ENCODE results near the gene OTUD5. TPM values are rescaled to one million over a fixed set of nuclear protein-coding genes. Genes with fewer than 3 reads are reported as not detected.

Gene OTUD5
- total and polyA plus RNA-seq, 2 of the 13 experiments (the other 11 are each of a cell fraction or from before 2014, with no cell fraction given) = 18.4 to 42.2 TPM

DNA sequence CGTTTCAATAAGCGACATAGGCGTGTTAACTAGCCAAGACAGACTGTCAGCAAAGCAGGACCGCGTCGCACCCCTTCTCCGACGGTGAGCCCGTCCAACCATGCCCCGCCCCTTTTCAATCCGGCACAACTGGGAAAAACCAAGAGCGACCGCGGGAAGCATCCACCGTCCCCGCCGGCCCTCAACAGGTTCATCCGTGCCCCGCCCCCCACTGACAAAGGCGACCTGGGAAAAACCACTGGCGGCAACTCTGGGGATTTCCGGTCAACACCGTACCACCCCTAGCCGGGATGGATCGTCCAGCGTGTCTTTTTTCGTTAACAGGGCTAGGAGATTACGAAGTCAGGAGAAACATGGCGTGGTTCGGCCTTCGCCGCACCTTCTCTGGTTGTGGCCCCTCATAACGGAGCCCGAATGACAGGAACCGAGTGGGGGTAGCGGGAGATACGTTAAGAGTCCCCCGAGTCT is 60.2 kb downstream of the OTUD5 start (continued):
- TF ChIP-seq ZMYM4 (CRISPR knock-in tag; IDR thresholded peaks at IDR 0.05) = no peak; the same call in 1 of the 2 replicates
- TF ChIP-seq, protein P1, sequence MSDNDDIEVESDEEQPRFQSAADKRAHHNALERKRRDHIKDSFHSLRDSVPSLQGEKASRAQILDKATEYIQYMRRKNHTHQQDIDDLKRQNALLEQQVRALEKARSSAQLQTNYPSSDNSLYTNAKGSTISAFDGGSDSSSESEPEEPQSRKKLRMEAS (IDR thresholded peaks at IDR 0.05) = peak; percentile 25; the same call in 1 of the 2 replicates
- no peak for TF ChIP-seq CCDC6 (CRISPR knock-in tag; IDR thresholded peaks at IDR 0.05)
- no peak for TF ChIP-seq EHMT2 (IDR thresholded peaks at IDR 0.05; ENCODE audit: borderline replicate concordance, low read depth, low read length)
- TF ChIP-seq, protein P2, sequence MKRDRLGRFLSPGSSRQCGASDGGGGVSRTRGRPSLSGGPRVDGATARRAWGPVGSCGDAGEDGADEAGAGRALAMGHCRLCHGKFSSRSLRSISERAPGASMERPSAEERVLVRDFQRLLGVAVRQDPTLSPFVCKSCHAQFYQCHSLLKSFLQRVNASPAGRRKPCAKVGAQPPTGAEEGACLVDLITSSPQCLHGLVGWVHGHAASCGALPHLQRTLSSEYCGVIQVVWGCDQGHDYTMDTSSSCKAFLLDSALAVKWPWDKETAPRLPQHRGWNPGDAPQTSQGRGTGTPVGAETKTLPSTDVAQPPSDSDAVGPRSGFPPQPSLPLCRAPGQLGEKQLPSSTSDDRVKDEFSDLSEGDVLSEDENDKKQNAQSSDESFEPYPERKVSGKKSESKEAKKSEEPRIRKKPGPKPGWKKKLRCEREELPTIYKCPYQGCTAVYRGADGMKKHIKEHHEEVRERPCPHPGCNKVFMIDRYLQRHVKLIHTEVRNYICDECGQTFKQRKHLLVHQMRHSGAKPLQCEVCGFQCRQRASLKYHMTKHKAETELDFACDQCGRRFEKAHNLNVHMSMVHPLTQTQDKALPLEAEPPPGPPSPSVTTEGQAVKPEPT (CRISPR knock-in tag; IDR thresholded peaks at IDR 0.05; ENCODE audit: low read depth) = no peak
- no peak for TF ChIP-seq ZFYVE20 (CRISPR knock-in tag; IDR thresholded peaks at IDR 0.05; ENCODE audit: borderline replicate concordance, low read depth)
- TF ChIP-seq TBX2 (CRISPR knock-in tag; IDR thresholded peaks at IDR 0.05; ENCODE audit: borderline replicate concordance) = no peak
- no peak for TF ChIP-seq ZMYM3 (CRISPR knock-in tag; IDR thresholded peaks at IDR 0.05)
- TF ChIP-seq TFDP1 (CRISPR knock-in tag; IDR thresholded peaks at IDR 0.05; ENCODE audit: borderline replicate concordance) = peak; percentile 7; the same call in 1 of the 2 replicates
- no peak for TF ChIP-seq GABPA (IDR thresholded peaks at IDR 0.05; ENCODE audit: low read depth, low read length)
- peak; percentile 74 for TF ChIP-seq GABPA (CRISPR knock-in tag; IDR thresholded peaks at IDR 0.05; ENCODE audit: low read depth)
- TF ChIP-seq TAF15 (IDR thresholded peaks at IDR 0.05; ENCODE audit: low read depth, low read length, poor library complexity, severe bottlenecking) = no peak
- no peak for TF ChIP-seq ZNF605 (CRISPR knock-in tag; IDR thresholded peaks at IDR 0.05)
- TF ChIP-seq, protein P3, sequence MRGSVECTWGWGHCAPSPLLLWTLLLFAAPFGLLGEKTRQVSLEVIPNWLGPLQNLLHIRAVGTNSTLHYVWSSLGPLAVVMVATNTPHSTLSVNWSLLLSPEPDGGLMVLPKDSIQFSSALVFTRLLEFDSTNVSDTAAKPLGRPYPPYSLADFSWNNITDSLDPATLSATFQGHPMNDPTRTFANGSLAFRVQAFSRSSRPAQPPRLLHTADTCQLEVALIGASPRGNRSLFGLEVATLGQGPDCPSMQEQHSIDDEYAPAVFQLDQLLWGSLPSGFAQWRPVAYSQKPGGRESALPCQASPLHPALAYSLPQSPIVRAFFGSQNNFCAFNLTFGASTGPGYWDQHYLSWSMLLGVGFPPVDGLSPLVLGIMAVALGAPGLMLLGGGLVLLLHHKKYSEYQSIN (CRISPR knock-in tag; IDR thresholded peaks at IDR 0.05; ENCODE audit: borderline replicate concordance) = no peak
- TF ChIP-seq, protein P4, sequence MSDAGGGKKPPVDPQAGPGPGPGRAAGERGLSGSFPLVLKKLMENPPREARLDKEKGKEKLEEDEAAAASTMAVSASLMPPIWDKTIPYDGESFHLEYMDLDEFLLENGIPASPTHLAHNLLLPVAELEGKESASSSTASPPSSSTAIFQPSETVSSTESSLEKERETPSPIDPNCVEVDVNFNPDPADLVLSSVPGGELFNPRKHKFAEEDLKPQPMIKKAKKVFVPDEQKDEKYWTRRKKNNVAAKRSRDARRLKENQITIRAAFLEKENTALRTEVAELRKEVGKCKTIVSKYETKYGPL (CRISPR knock-in tag; IDR thresholded peaks at IDR 0.05) = peak; percentile 21; the same call in 1 of the 2 replicates
- TF ChIP-seq MTF1 (CRISPR knock-in tag; IDR thresholded peaks at IDR 0.05) = no peak
- peak; percentile 24; the same call in 1 of the 2 replicates for TF ChIP-seq ZNF574 (CRISPR knock-in tag; IDR thresholded peaks at IDR 0.05)
- TF ChIP-seq ZC3H13 (CRISPR knock-in tag; IDR thresholded peaks at IDR 0.05) = 0 out of 2 replicates have a peak, but pooled peaks have one; percentile 35
- no peak for TF ChIP-seq PLRG1 (conservative IDR thresholded peaks at IDR 0.05)
- TF ChIP-seq SAP130 (CRISPR knock-in tag; IDR thresholded peaks at IDR 0.05; ENCODE audit: low read depth) = peak; percentile 38; the same call in 1 of the 2 replicates
- TF ChIP-seq BRCA1 (CRISPR knock-in tag; IDR thresholded peaks at IDR 0.05) = no peak
- TF ChIP-seq GLI4 (CRISPR knock-in tag; IDR thresholded peaks at IDR 0.05; ENCODE audit: borderline replicate concordance) = no peak
- no peak for TF ChIP-seq ZNF775 (CRISPR knock-in tag; IDR thresholded peaks at IDR 0.05; ENCODE audit: borderline replicate concordance)
- peak; percentile 66 for TF ChIP-seq FOXK2 (IDR thresholded peaks at IDR 0.05)
